Right kidney (tissue), 1 donor: Measurements from ENCODE around the gene SLC6A6.
"Not testable (repeated sequence)": the region's sequence is repeated elsewhere in the genome, so short reads cannot be mapped to it uniquely, and the experiment has no call there.

ENCODE experiments used
- DNase-seq: peaks from one replicate; pipeline ENCODE4 v3.0.0-alpha.2; 2016

The SLC6A6 gene

GRCh38 chr3:14506626-14507304, 104.4 kb downstream of the SLC6A6 start:
- no peak for DNase-seq

- no peak for DNase-seq
Observed at GRCh38 chr3:14507305-14507741, 104.9 kb downstream of the SLC6A6 start.

- DNase-seq = no peak
Observed at GRCh38 chr3:14507757-14508504, 105.5 kb downstream of the SLC6A6 start.

GRCh38 chr3:14508505-14508819, 106.1 kb downstream of the SLC6A6 start:
- no peak for DNase-seq

GRCh38 chr3:14508966-14509795, 106.8 kb downstream of the SLC6A6 start:
- DNase-seq = peak; percentile 55

- no peak for DNase-seq
Observed at GRCh38 chr3:14509796-14510100, 107.3 kb downstream of the SLC6A6 start.

- DNase-seq = no peak
Observed at GRCh38 chr3:14510838-14511622, 108.6 kb downstream of the SLC6A6 start.

GRCh38 chr3:14511623-14512280, 109.3 kb downstream of the SLC6A6 start:
- DNase-seq = no peak

GRCh38 chr3:14512281-14512941, 110.0 kb downstream of the SLC6A6 start:
- no peak for DNase-seq

GRCh38 chr3:14512942-14513327, 110.5 kb downstream of the SLC6A6 start:
- DNase-seq = no peak

GRCh38 chr3:14513566-14514322, 111.3 kb downstream of the SLC6A6 start:
- DNase-seq = no peak

GRCh38 chr3:14514323-14514720, 111.9 kb downstream of the SLC6A6 start:
- no peak for DNase-seq

GRCh38 chr3:14515526-14515925, 113.1 kb downstream of the SLC6A6 start:
- DNase-seq = not testable (repeated sequence)

GRCh38 chr3:14516738-14517345, 114.4 kb downstream of the SLC6A6 start:
- no peak for DNase-seq

- DNase-seq = no peak
Observed at GRCh38 chr3:14517601-14518431, 115.4 kb downstream of the SLC6A6 start.

GRCh38 chr3:14518432-14518802, 116.0 kb downstream of the SLC6A6 start:
- no peak for DNase-seq

- no peak for DNase-seq
Observed at GRCh38 chr3:14518893-14519292, 116.5 kb downstream of the SLC6A6 start.

GRCh38 chr3:14519406-14519805, 117.0 kb downstream of the SLC6A6 start:
- no peak for DNase-seq

GRCh38 chr3:14520149-14520548, 117.7 kb downstream of the SLC6A6 start:
- no peak for DNase-seq
